OCI-M2 (cell line): ENCODE data around the gene GSTP1.
"Not testable (repeated sequence)": the region's sequence is repeated elsewhere in the genome, so short reads cannot be mapped to it uniquely, and the experiment has no call there.

ENCODE experiments used
- DNase-seq: peaks from one replicate; lab custom pipeline; 2025; ENCODE audit not compliant: unreplicated experiment; lab: John Stamatoyannopoulos, UW

Gene GSTP1

DNA sequence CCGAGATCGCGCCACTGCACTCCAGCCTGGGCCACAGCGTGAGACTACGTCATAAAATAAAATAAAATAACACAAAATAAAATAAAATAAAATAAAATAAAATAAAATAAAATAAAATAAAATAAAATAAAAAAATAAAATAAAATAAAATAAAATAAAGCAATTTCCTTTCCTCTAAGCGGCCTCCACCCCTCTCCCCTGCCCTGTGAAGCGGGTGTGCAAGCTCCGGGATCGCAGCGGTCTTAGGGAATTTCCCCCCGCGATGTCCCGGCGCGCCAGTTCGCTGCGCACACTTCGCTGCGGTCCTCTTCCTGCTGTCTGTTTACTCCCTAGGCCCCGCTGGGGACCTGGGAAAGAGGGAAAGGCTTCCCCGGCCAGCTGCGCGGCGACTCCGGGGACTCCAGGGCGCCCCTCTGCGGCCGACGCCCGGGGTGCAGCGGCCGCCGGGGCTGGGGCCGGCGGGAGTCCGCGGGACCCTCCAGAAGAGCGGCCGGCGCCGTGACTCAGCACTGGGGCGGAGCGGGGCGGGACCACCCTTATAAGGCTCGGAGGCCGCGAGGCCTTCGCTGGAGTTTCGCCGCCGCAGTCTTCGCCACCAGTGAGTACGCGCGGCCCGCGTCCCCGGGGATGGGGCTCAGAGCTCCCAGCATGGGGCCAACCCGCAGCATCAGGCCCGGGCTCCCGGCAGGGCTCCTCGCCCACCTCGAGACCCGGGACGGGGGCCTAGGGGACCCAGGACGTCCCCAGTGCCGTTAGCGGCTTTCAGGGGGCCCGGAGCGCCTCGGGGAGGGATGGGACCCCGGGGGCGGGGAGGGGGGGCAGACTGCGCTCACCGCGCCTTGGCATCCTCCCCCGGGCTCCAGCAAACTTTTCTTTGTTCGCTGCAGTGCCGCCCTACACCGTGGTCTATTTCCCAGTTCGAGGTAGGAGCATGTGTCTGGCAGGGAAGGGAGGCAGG is at the start of gene GSTP1:
TSS of gene GSTP1 (plus strand) at position 566 of the 958 bp plus-strand sequence. CDS start at position 598, 32 bp downstream.
- DNase-seq, result peak; percentile 46

DNA sequence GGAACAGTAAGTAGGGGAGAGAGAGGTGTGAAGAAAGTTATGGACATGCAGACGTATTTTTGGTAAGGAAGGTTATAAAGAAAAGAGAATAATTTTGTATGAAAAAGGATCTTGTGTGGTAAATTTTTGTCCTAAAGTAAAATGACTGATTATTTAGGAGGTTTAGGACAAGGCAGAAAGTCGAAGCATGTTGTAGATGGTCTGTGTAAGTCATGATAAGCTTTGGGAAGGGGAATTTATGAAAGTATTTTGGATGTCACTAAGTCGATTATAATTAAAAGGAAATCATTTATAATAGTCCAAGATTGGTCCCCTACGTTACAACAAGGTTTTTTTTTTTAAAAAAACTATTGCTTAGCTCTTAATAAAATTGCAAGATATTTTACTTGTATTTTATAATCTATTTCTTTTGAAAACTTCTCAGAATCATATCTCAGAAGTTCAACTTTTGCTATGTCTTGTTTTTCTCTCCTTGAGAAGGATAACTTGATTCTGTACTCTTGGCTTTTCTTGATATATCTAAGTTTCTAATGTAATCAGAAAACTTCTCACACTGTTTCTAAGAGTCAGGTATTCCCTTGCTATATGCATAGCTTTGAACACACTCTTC is 49.4 kb upstream of the GSTP1 start:
- no peak for DNase-seq

DNA sequence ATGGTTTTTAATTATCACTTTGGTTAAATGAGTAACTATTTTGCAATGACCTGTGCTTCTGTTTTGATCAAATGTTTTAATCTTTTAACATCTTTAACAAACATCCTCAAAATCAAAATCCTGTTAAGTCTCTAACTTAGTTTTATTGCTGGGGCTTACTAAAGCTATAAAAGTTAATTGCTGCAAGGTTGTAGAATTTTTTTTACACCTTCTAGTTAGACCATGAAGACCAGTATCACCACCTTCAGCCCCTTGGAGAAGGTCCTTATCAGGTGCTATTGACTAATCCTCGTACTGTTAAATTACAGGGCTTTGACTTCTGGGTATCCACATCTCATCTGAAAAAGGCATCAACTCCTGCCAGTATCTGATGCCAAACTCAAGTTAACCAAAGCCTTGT is 48.1 kb upstream of the GSTP1 start:
- DNase-seq, result no peak

DNA sequence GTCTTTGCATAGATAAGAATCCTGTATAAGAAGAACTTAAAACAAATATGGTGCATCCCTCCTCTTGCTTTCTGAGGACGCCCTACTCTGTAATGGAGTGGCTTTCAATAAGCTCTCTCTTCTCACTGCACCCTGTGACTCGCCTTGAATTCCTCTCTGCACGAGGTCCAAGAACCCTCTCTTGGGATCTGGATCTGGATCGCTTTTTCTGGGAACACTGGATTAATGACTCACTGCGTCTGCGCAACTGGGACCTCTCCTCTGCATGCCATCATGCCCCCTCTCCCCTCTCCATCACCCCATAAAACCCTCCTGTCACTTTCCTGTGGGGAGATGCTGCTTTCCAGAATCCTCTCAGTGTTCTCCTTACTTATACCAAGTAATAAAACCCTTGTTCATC is 45.3 kb upstream of the GSTP1 start:
- no peak for DNase-seq

DNA sequence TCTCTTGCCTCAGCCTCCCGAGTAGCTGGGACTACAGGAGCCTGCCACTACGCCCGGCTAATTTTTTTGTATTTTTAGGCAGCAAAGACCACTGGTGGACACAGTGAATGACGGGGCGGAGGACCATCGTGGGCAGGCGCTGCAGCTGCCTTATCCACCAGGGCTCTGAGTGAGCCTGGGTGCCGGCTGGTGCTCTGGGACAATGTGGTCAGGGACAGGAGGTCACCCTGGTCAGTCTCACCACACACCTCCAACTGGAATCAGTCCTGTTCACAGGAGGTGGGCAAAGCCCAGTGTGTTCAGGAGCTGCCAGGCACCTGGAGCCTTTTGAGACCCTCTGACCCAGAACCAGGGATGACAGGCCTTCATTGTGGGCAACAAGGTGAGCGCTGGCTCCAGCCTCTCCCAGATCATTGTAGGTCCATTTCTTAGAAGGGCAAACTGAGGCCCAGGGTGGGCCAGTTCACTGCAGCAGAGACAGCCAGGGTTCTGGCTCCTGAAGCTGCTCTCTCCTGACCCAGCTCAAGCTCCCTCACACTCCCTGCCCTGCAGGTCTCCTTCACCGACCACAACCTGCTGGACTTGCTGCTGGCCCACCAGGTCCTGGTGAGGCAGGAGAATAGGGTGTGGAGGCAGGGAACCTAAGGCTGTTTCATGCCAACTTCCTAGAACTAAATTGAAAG is 44.6 kb upstream of the GSTP1 start:
- DNase-seq, result no peak

DNA sequence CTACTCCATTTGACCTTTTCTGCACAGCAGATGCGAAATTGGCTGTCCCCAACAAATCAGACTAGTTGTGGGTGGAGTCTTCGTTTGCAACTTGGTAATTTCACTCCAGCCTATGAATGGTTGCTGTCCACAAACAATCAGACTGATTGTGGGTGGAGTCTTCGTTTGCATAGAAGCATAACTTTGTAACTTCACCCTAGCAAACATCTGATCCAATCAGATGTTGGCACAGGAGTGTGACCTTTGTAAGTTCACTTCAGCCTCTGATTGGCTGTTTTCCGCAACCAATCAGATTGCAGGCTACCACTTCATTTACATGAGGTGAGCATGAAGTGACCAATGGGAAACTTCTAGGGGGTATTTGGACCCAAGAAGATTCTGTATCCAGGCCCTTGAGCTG is 44.1 kb upstream of the GSTP1 start:
- DNase-seq, result no peak

DNA sequence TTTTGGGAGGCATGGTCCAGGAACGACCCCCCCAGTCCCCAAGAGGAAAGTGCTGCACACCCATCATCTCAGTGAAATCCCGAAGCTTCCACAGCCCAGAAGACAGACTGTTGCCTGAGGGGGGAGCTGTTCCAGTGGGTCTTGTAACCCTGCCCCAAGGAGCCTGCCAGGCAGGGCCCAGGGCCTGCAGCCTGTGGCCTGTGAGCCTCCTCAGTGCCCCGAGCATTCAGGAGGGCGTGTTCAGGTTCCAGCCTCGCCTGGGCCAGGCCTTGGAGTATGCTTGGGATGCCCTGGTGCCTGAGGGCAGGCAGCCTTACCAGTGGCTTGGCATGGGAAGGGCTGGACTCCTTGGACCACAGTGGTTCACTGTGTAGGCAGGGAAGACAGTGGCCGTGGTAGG is 42.4 kb upstream of the GSTP1 start:
- no peak for DNase-seq

DNA sequence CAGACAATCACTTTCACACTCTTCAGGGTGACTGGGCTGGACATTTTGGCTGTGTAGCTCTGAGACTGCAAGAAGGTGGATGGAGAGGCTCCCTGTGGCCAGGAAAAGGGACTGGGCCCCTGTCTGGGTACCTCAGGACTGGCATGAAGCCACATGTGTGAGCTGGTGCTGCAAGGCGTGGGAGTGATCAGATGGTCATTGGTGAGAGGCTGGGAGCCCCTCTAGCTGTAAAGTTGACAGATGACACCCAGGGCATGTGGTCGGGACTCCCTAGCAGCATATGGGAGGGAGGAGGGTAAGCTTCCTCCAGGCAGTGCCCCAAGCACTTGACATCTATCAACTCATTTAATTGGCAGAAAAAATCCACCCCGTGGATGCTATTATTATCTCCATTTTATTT is 41.4 kb upstream of the GSTP1 start:
- DNase-seq, result no peak

DNA sequence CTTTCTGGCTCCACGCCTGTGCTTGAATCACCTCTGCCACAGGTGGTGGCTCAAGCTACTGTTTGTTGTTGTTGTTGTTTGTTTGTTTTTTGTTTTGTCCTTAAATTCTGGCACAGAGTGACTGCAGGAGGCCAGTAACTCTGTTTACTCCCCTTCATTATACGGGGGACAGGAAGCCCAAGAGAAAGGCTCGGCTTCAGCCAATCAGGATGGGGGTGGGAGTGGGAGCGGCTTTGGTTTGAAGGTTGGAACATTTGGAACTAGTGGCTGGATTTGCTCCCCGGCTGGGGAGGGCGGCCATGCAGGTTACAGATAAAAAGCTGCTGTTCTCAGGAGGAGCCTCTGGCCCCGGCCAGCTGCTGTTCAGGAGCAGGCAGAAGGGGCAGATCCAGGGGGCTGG is 40.6 kb upstream of the GSTP1 start:
- DNase-seq, result no peak

DNA sequence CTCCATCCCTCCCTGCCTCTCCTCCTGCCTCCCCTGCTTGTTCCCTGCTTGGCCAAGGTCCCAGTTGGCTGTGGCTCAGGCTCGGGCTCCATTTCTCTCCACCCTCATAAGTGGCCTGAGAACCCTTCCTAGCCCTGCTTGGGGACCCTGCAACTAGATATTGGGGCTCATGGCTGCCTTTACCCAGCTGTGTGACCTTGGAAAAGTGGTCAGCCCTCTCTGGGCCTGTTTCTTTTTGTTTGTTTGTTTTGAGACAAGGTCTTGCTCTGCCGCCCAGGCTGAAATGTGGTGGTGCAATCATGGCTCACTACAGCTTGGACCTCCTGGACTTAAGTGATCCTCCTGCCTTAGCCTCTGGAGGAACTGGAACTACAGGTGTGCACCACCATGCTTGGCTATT is 40.0 kb upstream of the GSTP1 start:
- no peak for DNase-seq

DNA sequence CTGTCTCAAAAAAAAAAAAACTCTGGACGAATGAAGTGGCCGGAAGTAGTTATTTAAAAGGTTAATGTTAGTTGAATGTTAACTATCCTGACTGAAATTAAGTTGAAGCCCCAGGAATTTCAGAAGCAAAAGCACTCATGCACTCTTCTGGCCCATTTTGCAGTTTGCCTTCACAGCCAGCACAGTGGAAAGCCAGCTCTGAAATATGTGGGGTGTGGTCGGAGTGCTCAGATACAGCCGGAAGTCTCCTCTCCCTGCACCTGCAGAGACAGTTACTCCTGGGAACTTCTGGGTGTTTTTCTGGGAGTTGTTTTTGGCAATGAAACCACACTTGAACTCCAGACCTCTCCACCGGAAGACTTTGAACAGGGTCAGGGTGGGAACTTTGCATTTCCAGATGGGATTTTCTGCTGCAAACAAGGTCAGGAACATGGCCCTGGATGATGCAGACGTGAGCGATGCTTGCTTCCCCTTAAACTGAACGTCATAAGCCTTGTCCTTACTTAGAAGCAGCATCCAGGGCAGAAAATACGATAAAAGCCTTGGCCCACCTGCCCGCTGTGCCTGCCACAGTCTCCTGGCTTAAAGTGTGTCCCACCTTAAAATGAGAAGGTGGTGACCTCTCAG is 38.9 kb upstream of the GSTP1 start:
- DNase-seq, result no peak

DNA sequence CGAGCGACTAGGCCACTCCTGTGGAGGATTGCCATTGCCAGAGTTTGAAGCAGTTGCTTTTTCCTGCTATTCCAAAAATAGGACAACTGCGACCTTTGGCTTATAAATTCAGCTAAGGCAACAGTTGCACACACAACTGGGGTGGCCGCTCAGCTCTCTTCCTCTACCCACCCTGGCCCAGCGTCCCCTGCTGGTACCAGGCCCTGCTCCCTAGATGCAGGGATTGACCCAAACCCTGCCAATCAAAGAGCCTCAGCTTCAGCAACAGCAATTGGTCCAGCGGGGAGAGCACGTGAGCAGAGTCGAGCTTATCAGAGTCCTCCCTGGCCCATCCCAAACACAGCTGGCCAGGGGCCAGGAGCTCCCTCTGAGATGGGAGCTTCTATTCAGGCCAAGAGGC is 38.3 kb upstream of the GSTP1 start:
- no peak for DNase-seq

DNA sequence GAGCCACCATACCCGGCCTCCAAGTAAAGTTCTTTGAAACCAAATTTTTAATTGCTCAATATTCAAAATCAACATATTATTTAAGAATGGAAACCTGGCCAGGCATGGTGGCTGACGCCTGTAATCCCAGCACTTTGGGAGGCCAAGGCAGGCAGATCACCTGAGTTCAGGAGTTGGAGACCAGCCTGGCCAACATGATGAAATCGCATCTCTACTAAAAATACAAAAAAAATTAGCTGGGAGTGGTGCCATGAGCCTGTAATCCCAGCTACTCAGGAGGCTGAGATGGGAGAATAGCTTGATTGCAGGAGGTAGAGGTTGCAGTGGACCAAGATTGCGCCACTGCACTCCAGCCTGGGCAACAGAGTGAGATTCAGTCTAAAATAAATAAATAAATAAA is 35.5 kb upstream of the GSTP1 start:
- not testable (repeated sequence) for DNase-seq

DNA sequence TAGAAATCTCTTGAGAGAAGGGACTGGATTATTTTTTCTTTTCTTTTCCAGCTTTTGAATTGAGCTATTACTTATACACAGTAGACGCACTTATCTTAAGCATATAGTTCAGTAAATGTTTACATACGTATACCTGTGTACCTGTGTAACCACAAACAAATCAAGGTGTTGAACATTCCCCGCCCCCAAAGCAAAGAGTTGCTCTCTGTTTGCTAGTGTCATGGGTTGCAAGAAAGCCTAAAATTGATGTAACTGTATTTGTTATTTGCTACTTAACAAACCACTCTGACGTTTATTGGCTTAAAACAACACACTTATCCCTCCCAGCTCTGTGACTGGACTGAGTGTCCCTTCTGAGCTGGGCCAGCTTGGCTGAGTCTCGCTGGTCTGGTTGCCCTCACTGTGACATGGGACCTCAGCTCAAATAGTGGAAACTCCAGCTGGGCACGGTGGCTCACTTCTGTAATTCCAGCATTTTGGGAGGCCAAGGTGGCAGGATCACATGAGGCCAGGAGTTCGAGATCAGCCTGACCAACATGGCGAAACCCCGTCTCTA is 35.0 kb upstream of the GSTP1 start:
- DNase-seq, result no peak

DNA sequence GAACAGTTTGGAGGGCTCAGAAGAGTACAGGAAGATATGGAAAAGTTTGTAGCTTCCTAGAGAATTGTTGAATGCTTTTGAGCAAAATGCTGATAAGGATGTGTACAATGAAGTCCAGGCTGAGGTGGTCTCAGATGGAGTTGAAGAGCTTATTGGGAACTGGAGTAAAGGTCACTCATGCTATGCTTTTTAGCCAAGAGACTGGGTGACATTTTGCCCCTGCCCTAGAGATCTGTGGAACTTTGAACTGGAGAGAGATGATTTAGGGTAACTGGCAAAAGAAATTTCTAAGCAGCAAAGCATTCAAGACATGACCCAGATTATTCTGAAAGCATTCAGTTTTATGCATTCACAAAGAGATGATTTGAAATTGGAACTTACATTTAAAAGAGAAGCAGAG is 32.5 kb upstream of the GSTP1 start:
- no peak for DNase-seq

DNA sequence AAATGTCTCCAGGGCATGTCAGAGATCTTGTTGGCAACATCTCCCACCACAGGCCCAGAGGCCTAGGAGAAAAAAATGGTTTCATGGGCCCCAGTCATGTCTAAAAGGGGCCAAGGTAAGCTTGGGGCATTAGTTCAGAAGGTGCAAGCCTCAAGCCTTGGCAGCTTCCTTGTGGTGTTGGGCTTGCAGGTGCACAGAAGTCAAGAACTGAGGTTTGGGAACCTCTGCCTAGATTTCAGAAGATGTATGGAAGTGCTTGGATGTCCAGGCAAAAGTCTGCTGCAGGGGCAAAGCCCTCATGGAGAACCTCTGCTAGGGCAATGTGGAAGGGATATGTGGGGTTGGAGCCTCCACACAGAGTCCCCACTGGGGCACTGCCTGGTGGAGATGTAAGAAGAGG is 31.9 kb upstream of the GSTP1 start:
- DNase-seq, result not testable (repeated sequence)

DNA sequence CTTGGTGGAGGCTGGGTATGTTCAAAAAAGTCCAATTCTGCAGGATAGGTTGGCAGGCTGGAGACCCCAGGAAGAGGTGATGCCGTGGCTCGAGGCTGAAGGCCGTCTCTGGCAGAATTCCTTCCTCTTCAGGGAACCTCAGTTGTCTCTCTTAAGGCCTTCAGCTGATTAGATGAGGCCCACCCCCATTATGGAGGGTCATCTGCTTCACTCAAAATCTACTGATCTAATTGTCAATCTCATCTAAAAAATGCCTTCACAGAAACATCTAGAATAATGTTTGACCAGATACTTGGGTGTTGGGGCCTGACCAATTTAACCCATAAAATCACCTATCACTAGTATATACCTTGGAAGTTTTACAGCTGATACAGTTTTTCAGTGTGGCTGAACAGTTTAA is 27.4 kb upstream of the GSTP1 start:
- DNase-seq, result no peak

DNA sequence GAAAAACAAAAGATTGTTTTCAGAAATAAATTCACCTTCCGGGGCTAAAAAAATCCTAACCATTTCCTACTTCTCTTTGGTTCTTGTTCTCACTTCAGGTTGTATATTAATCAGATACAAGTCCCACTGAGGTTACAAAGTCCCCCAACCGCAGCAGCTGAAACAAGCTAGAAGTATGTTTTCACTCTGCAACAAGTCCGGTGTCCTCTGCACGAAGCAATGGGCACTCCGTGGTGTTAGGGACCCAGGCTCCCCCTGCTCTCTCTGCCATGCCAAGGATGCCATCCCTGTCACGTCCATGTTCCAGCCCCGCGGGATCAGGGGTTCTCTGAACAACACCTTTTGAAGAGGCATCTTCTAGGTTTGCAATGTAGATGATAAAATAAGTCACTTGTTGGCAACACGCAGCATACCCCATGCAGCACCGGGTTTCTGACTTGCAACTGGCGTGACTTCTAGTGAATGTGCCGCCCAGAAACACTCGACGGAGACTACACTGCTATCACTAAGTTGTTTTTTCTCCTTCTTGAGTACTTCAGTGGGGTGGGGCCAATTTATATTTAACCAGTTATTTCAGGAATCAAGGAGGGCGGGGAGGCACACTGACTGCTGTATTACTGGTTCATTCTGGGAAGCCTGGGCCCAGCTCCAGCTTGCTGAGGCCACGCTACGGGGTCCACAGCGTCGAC is 25.4 kb upstream of the GSTP1 start:
- no peak for DNase-seq

DNA sequence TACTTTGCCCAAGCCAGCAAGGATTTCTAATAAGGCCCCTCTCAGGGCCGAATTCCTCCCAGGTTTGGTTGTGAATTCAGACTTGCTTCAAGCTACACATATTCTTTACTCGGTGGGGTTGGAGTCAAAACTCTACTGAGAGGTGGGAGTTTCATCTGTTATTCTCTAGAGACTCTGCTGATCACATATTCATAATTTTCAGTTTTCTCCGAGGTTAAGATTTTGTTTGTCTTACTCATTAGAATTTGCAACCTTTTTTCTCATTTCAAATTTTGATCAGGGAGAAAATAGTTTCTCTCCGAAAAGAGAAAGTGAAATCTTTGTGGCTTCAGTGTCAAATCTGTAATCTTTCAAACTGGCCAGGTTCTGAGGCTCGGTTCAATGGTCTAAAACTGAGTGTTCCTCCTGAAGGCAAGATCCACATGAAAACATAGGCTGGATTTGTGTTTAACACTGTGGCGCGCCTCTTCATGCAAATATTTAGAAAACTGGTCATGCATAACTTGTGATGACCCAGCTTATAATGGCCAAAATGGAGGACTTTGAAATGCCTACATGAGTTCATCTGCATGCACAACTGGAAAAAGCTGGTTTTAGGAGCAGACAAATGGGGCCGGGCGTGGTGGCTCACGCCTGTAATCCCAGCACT is 21.5 kb upstream of the GSTP1 start:
- DNase-seq, result no peak
